WTC11 (cell line): ENCODE results near the gene FER. TPM values are rescaled to one million over a fixed set of nuclear protein-coding genes. Genes with fewer than 3 reads are reported as not detected.

Experiments
- ATAC-seq: fragments of 200-7000 bp; cut with Tn5 transposase; 2 replicates; pipeline ENCODE4 v1.10.0; 2021; ENCODE audit warnings: mild to moderate bottlenecking, moderate library complexity
- CTCF ChIA-PET: fragments of 300-600 bp; sonication (Branson Sonifier 250); formaldehyde crosslinking; loops from one replicate; lab custom pipeline; 2021; ENCODE audit warnings: antibody characterized with exemption; lab: Charles Lee
- POLR2A ChIA-PET: fragments of 350-600 bp; sonication (Branson Sonifier 250); formaldehyde crosslinking; loops from one replicate; lab custom pipeline; 2021; ENCODE audit warnings: antibody characterized with exemption; lab: Charles Lee
- DNase-seq: peaks from one replicate; pipeline ENCODE4 v3.0.0; 2021; ENCODE audit warnings: low spot score
- H3K27ac Mint-ChIP-seq: 2 replicates; pipeline ENCODE4 v1.8.0; 2021; ENCODE audit warnings: mixed read lengths
- H3K27me3 Mint-ChIP-seq: 2 replicates; pipeline ENCODE4 v1.8.0; 2021; ENCODE audit warnings: low read depth, mild to moderate bottlenecking, moderate library complexity, mixed read lengths
- H3K36me3 Mint-ChIP-seq: 2 replicates; pipeline ENCODE4 v1.8.0; 2021; ENCODE audit warnings: mixed read lengths
- H3K4me1 Mint-ChIP-seq: 2 replicates; pipeline ENCODE4 v1.8.0; 2022; ENCODE audit warnings: mixed read lengths
- H3K4me3 Mint-ChIP-seq: 2 replicates; pipeline ENCODE4 v1.8.0; 2021; ENCODE audit warnings: mild to moderate bottlenecking, moderate library complexity, mixed read lengths
- H3K9me3 Mint-ChIP-seq: 2 replicates; pipeline ENCODE4 v1.8.0; 2021; ENCODE audit warnings: mixed read lengths
- AR ChIP-seq: fragments of 250-450 bp; sonication (Bioruptor Pico); IDR thresholded peaks from 2 replicates; pipeline ENCODE4 v1.9.0; 2021; ENCODE audit warnings: mild to moderate bottlenecking
- ATF3 ChIP-seq: sonication (generic); formaldehyde crosslinking; conservative IDR thresholded peaks from 2 replicates; pipeline ENCODE4 v1.8.1; 2022; ENCODE audit warnings: mild to moderate bottlenecking, missing genetic modification reagents
- ESRRA ChIP-seq: sonication (generic); formaldehyde crosslinking; IDR thresholded peaks from 2 replicates; pipeline ENCODE4 v1.8.1; 2022; ENCODE audit warnings: mild to moderate bottlenecking, missing genetic modification reagents, borderline replicate concordance
- FOXP4 ChIP-seq: sonication (generic); formaldehyde crosslinking; IDR thresholded peaks from 2 replicates; pipeline ENCODE4 v1.8.0; 2022; ENCODE audit warnings: mild to moderate bottlenecking, missing genetic modification reagents
- KAT7 ChIP-seq: sonication (generic); formaldehyde crosslinking; IDR thresholded peaks from 2 replicates; pipeline ENCODE4 v1.8.1; 2023; ENCODE audit warnings: missing genetic modification reagents, mild to moderate bottlenecking, borderline replicate concordance
- MYBL2 ChIP-seq: sonication (generic); formaldehyde crosslinking; IDR thresholded peaks from 2 replicates; pipeline ENCODE4 v1.8.1; 2023; ENCODE audit warnings: mild to moderate bottlenecking, moderate library complexity, missing genetic modification reagents
- NR1H2 ChIP-seq: sonication (generic); formaldehyde crosslinking; IDR thresholded peaks from 2 replicates; pipeline ENCODE4 v1.9.0; 2021; ENCODE audit warnings: mild to moderate bottlenecking, moderate library complexity, missing genetic modification reagents
- NR2C2 ChIP-seq: sonication (generic); formaldehyde crosslinking; IDR thresholded peaks from 2 replicates; pipeline ENCODE4 v1.8.0; 2022; ENCODE audit warnings: mild to moderate bottlenecking, missing genetic modification reagents
- NR3C1 ChIP-seq: sonication (generic); formaldehyde crosslinking; conservative IDR thresholded peaks from 2 replicates; pipeline ENCODE4 v1.8.1; 2023; ENCODE audit warnings: low read depth, mild to moderate bottlenecking, missing genetic modification reagents
- RORB ChIP-seq: fragments of 250-450 bp; sonication (Bioruptor Pico); IDR thresholded peaks from 2 replicates; pipeline ENCODE4 v1.9.0; 2021; ENCODE audit warnings: mild to moderate bottlenecking
- SMAD3 ChIP-seq: sonication (generic); formaldehyde crosslinking; IDR thresholded peaks from 2 replicates; pipeline ENCODE4 v1.8.0; 2022; ENCODE audit warnings: missing genetic modification reagents, mild to moderate bottlenecking, borderline replicate concordance
- ZBTB43 ChIP-seq: sonication (generic); formaldehyde crosslinking; IDR thresholded peaks from 2 replicates; pipeline ENCODE4 v1.8.1; 2023; ENCODE audit warnings: mild to moderate bottlenecking, missing genetic modification reagents
- ZNF232 ChIP-seq: sonication (generic); formaldehyde crosslinking; IDR thresholded peaks from 2 replicates; pipeline ENCODE4 v1.8.0; 2022; ENCODE audit warnings: mild to moderate bottlenecking, missing genetic modification reagents
- ZNF416 ChIP-seq: fragments of 250-450 bp; sonication (Bioruptor Pico); IDR thresholded peaks from 2 replicates; pipeline ENCODE4 v1.9.0; 2021; ENCODE audit warnings: mild to moderate bottlenecking, inconsistent platforms
- ZNF425 ChIP-seq: fragments of 250-450 bp; sonication (Bioruptor Pico); conservative IDR thresholded peaks from 2 replicates; pipeline ENCODE4 v1.9.0; 2021; ENCODE audit warnings: mild to moderate bottlenecking
- total RNA-seq: library from RNA; stranded (reverse); gene quantifications from 3 replicates; pipeline ENCODE4 v1.2.3, GENCODE V29; 2021
- TF ChIP-seq, protein P1 (sequence below): fragments of 250-450 bp; sonication (Bioruptor Pico); IDR thresholded peaks from 2 replicates; pipeline ENCODE4 v1.9.0; 2021; ENCODE audit warnings: mild to moderate bottlenecking
- TF ChIP-seq, protein P2 (sequence below): sonication (generic); formaldehyde crosslinking; IDR thresholded peaks from 2 replicates; pipeline ENCODE4 v1.8.1; 2023; ENCODE audit warnings: mild to moderate bottlenecking, missing genetic modification reagents, moderate library complexity
- TF ChIP-seq, protein P3 (sequence below): sonication (generic); formaldehyde crosslinking; IDR thresholded peaks from 2 replicates; pipeline ENCODE4 v1.8.1; 2022; ENCODE audit warnings: low read depth, mild to moderate bottlenecking, moderate library complexity, missing genetic modification reagents, borderline replicate concordance

The FER gene
- total RNA-seq, 1 experiment from 2014 or later, result 13.8 TPM

GRCh38 chr5:109111680-109112079 lies 364.0 kb downstream of the FER start (continued):
- no peak for TF ChIP-seq FOXP4 (CRISPR knock-in tag)
- no peak for TF ChIP-seq NR3C1 (CRISPR knock-in tag)
- TF ChIP-seq, protein P1, sequence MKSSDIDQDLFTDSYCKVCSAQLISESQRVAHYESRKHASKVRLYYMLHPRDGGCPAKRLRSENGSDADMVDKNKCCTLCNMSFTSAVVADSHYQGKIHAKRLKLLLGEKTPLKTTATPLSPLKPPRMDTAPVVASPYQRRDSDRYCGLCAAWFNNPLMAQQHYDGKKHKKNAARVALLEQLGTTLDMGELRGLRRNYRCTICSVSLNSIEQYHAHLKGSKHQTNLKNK (CRISPR knock-in tag), result no peak
- TF ChIP-seq, protein P2, sequence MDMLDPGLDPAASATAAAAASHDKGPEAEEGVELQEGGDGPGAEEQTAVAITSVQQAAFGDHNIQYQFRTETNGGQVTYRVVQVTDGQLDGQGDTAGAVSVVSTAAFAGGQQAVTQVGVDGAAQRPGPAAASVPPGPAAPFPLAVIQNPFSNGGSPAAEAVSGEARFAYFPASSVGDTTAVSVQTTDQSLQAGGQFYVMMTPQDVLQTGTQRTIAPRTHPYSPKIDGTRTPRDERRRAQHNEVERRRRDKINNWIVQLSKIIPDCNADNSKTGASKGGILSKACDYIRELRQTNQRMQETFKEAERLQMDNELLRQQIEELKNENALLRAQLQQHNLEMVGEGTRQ (CRISPR knock-in tag), result no peak
- no peak for TF ChIP-seq AR

GRCh38 chr5:109113608-109114007 lies 365.9 kb downstream of the FER start:
- Mint-ChIP-seq H3K27me3 (no peaks in the 10 kb centered on the region), H3K4me1 (no peaks in the 10 kb centered on the region), H3K36me3 (no peaks in the 10 kb centered on the region), H3K27ac (no peak overlapping the region), H3K4me3 (no peak overlapping the region)
- no peak for DNase-seq
- ATAC-seq, result no peak
- POLR2A ChIA-PET, result no interaction called here
- CTCF ChIA-PET, result no interaction called here
- TF ChIP-seq ESRRA (no peak), MYBL2 (CRISPR knock-in tag) (no peak), ZNF416 (CRISPR knock-in tag) (no peak), SMAD3 (CRISPR knock-in tag) (no peak), RORB (no peak), ATF3 (CRISPR knock-in tag) (no peak), NR2C2 (no peak), ZNF232 (CRISPR knock-in tag) (no peak), ZNF425 (CRISPR knock-in tag) (no peak), KAT7 (no peak), NR1H2 (no peak), ZBTB43 (CRISPR knock-in tag) (no peak)
- TF ChIP-seq, protein P1 (CRISPR knock-in tag), result no peak
- TF ChIP-seq, protein P3, sequence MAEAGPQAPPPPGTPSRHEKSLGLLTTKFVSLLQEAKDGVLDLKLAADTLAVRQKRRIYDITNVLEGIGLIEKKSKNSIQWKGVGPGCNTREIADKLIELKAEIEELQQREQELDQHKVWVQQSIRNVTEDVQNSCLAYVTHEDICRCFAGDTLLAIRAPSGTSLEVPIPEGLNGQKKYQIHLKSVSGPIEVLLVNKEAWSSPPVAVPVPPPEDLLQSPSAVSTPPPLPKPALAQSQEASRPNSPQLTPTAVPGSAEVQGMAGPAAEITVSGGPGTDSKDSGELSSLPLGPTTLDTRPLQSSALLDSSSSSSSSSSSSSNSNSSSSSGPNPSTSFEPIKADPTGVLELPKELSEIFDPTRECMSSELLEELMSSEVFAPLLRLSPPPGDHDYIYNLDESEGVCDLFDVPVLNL (CRISPR knock-in tag), result no peak
- TF ChIP-seq, all 79 proteins: peak for 0
- no peaks in the 10 kb centered on the region for H3K9me3 Mint-ChIP-seq
